ENCODE measurements around the gene PRKD2.

- TF ChIP-seq CTCF (IDR thresholded peaks at IDR 0.05) (no peak), POLR2A (IDR thresholded peaks at IDR 0.05) (no peak)
These were observed 3.8 kb upstream of the PRKD2 start for GRCh38 chr19:46720503-46721239.

Measured in adrenal gland (tissue), 5 donors.